HEK293T (cell line): ENCODE results near the gene OR7A17.

Experiments used
- CTCF ChIA-PET: fragments of 350-600 bp; formaldehyde crosslinking; extraction: SDS; loops from one replicate; lab custom pipeline; 2021; ENCODE audit warnings: antibody characterized with exemption, inconsistent platforms; lab: Yijun Ruan, JAX
- POLR2A ChIA-PET: fragments of 350-600 bp; formaldehyde crosslinking; extraction: SDS; loops from one replicate; lab custom pipeline; 2020; ENCODE audit warnings: antibody characterized with exemption, inconsistent platforms; lab: Yijun Ruan, JAX
- DNase-seq: peaks from one replicate; pipeline ENCODE4 v3.0.0; 2012; ENCODE audit warnings: mixed read lengths; ENCODE audit errors: extremely low spot score
- ARNT ChIP-seq: fragments of 450-650 bp; IDR thresholded peaks from 2 replicates; pipeline ENCODE4 v1.6.1; 2017; ENCODE audit warnings: mild to moderate bottlenecking
- BHLHE40 ChIP-seq: fragments of 450-650 bp; IDR thresholded peaks from 2 replicates; pipeline ENCODE4 v1.6.1; 2016; ENCODE audit warnings: mild to moderate bottlenecking, moderate library complexity, borderline replicate concordance
- CTBP1 ChIP-seq: fragments of 450-650 bp; IDR thresholded peaks from 2 replicates; pipeline ENCODE4 v1.6.1; 2016; ENCODE audit warnings: borderline replicate concordance
- ELF4 ChIP-seq: fragments of 450-650 bp; IDR thresholded peaks from 2 replicates; pipeline ENCODE4 v1.6.1; 2017; ENCODE audit warnings: antibody characterized with exemption
- FOXA1 ChIP-seq: fragments of 450-650 bp; IDR thresholded peaks from 2 replicates; pipeline ENCODE4 v1.6.1; 2016; ENCODE audit warnings: mild to moderate bottlenecking
- FOXK2 ChIP-seq: fragments of 450-650 bp; IDR thresholded peaks from 2 replicates; pipeline ENCODE4 v1.6.1; 2016; ENCODE audit warnings: mild to moderate bottlenecking
- FOXM1 ChIP-seq: fragments of 450-650 bp; IDR thresholded peaks from 2 replicates; pipeline ENCODE4 v1.6.1; 2017; ENCODE audit warnings: mild to moderate bottlenecking, borderline replicate concordance
- HDGF ChIP-seq: fragments of 450-650 bp; IDR thresholded peaks from 2 replicates; pipeline ENCODE4 v1.6.1; 2017; ENCODE audit warnings: antibody characterized with exemption, borderline replicate concordance
- L3MBTL2 ChIP-seq: fragments of 450-650 bp; conservative IDR thresholded peaks from 2 replicates; pipeline ENCODE4 v1.6.1; 2016; ENCODE audit warnings: mild to moderate bottlenecking
- LEF1 ChIP-seq: fragments of 450-650 bp; IDR thresholded peaks from 2 replicates; pipeline ENCODE4 v1.6.1; 2017; ENCODE audit warnings: mild to moderate bottlenecking, borderline replicate concordance
- NFRKB ChIP-seq: fragments of 450-650 bp; IDR thresholded peaks from 2 replicates; pipeline ENCODE4 v1.6.1; 2016; ENCODE audit warnings: mild to moderate bottlenecking, moderate library complexity
- PKNOX1 ChIP-seq: fragments of 450-650 bp; IDR thresholded peaks from 2 replicates; pipeline ENCODE4 v1.6.1; 2016
- SP1 ChIP-seq: fragments of 450-650 bp; IDR thresholded peaks from 2 replicates; pipeline ENCODE4 v1.6.1; 2017
- SUZ12 ChIP-seq: fragments of 450-650 bp; IDR thresholded peaks from 2 replicates; pipeline ENCODE4 v1.6.1; 2016; ENCODE audit warnings: mild to moderate bottlenecking
- TARDBP ChIP-seq: fragments of 450-650 bp; IDR thresholded peaks from 2 replicates; pipeline ENCODE4 v1.6.1; 2016
- ZNF384 ChIP-seq: fragments of 450-650 bp; IDR thresholded peaks from 2 replicates; pipeline ENCODE4 v1.6.1; 2016

The OR7A17 gene

GRCh38 chr19:14890643-14891379, 4.9 kb upstream of the OR7A17 start:
- DNase-seq: no peak
- TF ChIP-seq SUZ12: no peak
- no peak for TF ChIP-seq L3MBTL2
- no peak for TF ChIP-seq PKNOX1
- TF ChIP-seq ARNT: no peak
- TF ChIP-seq FOXA1: no peak
- TF ChIP-seq TARDBP: no peak
- TF ChIP-seq FOXK2: no peak
- TF ChIP-seq SP1: no peak
- no peak for TF ChIP-seq NFRKB
- TF ChIP-seq BHLHE40: no peak
- no peak for TF ChIP-seq CTBP1
- TF ChIP-seq HDGF: no peak
- TF ChIP-seq LEF1: no peak
- no peak for TF ChIP-seq ZNF384
- no peak for TF ChIP-seq FOXM1
- TF ChIP-seq ELF4: no peak
- POLR2A ChIA-PET: no interaction called here
- CTCF ChIA-PET: no interaction called here

- no peak for TF ChIP-seq LEF1
- ChIA-PET CTCF (no interaction called here), POLR2A (no interaction called here)
- DNase-seq: no peak
These were observed 4.2 kb upstream of the OR7A17 start for GRCh38 chr19:14889994-14890642.

- ChIA-PET CTCF (no interaction called here), POLR2A (no interaction called here)
- peak; percentile 12 for DNase-seq
- TF ChIP-seq L3MBTL2: no peak
- no peak for TF ChIP-seq TARDBP
These were observed 14.2 kb downstream of the OR7A17 start for GRCh38 chr19:14871619-14872230.

GRCh38 chr19:14868497-14868896, 17.4 kb downstream of the OR7A17 start:
- POLR2A ChIA-PET: no interaction called here
- TF ChIP-seq SUZ12: no peak
- no peak for TF ChIP-seq LEF1
- TF ChIP-seq BHLHE40: no peak
- TF ChIP-seq PKNOX1: no peak
- CTCF ChIA-PET: no interaction called here
- DNase-seq: no peak

GRCh38 chr19:14848822-14849221, 37.1 kb downstream of the OR7A17 start, which contains the start of gene OR7A10:
TSS of gene OR7A10 (minus strand) at chr19:14848922. CDS start at chr19:14841877, 7,045 bp downstream.
- ChIA-PET CTCF (interaction anchor here (0.7 kb wide), 1 partner anchor 14 kb away, joined by 5 read pairs; no protein-coding TSS in a partner anchor), POLR2A (no interaction called here)
- DNase-seq: no peak
- no peak for TF ChIP-seq ELF4
- TF ChIP-seq SUZ12: no peak
- no peak for TF ChIP-seq SP1
- no peak for TF ChIP-seq ZNF384
- no peak for TF ChIP-seq ARNT
- no peak for TF ChIP-seq LEF1
- TF ChIP-seq CTBP1: no peak
- no peak for TF ChIP-seq TARDBP
- TF ChIP-seq FOXM1: no peak
- TF ChIP-seq FOXK2: no peak
- no peak for TF ChIP-seq L3MBTL2
- TF ChIP-seq PKNOX1: no peak
- TF ChIP-seq BHLHE40: no peak
- TF ChIP-seq FOXA1: no peak
- TF ChIP-seq NFRKB: no peak

- TF ChIP-seq L3MBTL2: no peak
- TF ChIP-seq LEF1: no peak
- no peak for TF ChIP-seq TARDBP
- no peak for TF ChIP-seq SP1
- no peak for TF ChIP-seq ELF4
- no peak for TF ChIP-seq ARNT
- no peak for TF ChIP-seq FOXA1
- TF ChIP-seq ZNF384: no peak
These were observed 42.4 kb downstream of the OR7A17 start for GRCh38 chr19:14843578-14843977.

More at GRCh38 chr19:14843578-14843977, 42.4 kb downstream of the OR7A17 start:
- CTCF ChIA-PET: no interaction called here
- no peak for DNase-seq
- POLR2A ChIA-PET: no interaction called here
